ENCODE data around the gene SCOC. TPM values are rescaled to one million over a fixed set of nuclear protein-coding genes. Genes with fewer than 3 reads are reported as not detected.
A peak's percentile ranks its signal among the peaks of the same experiment; 100 is the strongest.

The SCOC gene
- polyA plus RNA-seq, 1 donor = 83.0 TPM

- Histone ChIP-seq H3K27me3 (ENCODE audit: control insufficient read depth, insufficient read depth, low read length) (no peaks in the 10 kb centered on the region), H3K4me3 (ENCODE audit: low read length) (no peak overlapping the region), H3K27ac (ENCODE audit: low read length) (no peak overlapping the region), H3K36me3 (ENCODE audit: control insufficient read depth, insufficient read depth, low read length) (no peaks in the 10 kb centered on the region), H3K4me1 (ENCODE audit: control insufficient read depth, insufficient read depth, low read length) (no peaks in the 10 kb centered on the region), H3K9me3 (ENCODE audit: control insufficient read depth, low read depth, low read length) (no peaks in the 10 kb centered on the region)
- DNase-seq = no peak
Measured at GRCh38 chr4:140336730-140337129, 36.7 kb upstream of the SCOC start.

- Histone ChIP-seq H3K27ac (ENCODE audit: low read length) (peak overlapping the region; percentile 77), H3K27me3 (ENCODE audit: control insufficient read depth, insufficient read depth, low read length) (no peaks in the 10 kb centered on the region), H3K36me3 (ENCODE audit: control insufficient read depth, insufficient read depth, low read length) (no peaks in the 10 kb centered on the region), H3K4me1 (ENCODE audit: control insufficient read depth, insufficient read depth, low read length) (no peaks in the 10 kb centered on the region), H3K4me3 (ENCODE audit: low read length) (no peak overlapping the region), H3K9me3 (ENCODE audit: control insufficient read depth, low read depth, low read length) (no peaks in the 10 kb centered on the region)
- 71% methylated on average over 1 of the region's 1 CpG for WGBS (ENCODE audit: insufficient coverage, low lambda C conversion rate)
- no peak for DNase-seq
Measured at GRCh38 chr4:140342620-140343019, 30.8 kb upstream of the SCOC start.

- no peaks in the 10 kb centered on the region for H3K9me3 ChIP-seq (ENCODE audit: control insufficient read depth, low read depth, low read length)
- H3K27me3 ChIP-seq (ENCODE audit: control insufficient read depth, insufficient read depth, low read length) = no peaks in the 10 kb centered on the region
- H3K27ac ChIP-seq (ENCODE audit: low read length) = peak overlapping the region; percentile 77
- DNase-seq = peak; percentile 95 to 99
- H3K36me3 ChIP-seq (ENCODE audit: control insufficient read depth, insufficient read depth, low read length) = no peaks in the 10 kb centered on the region
- H3K4me1 ChIP-seq (ENCODE audit: control insufficient read depth, insufficient read depth, low read length) = no peaks in the 10 kb centered on the region
- WGBS (ENCODE audit: insufficient coverage, low lambda C conversion rate) = 40% methylated on average over 2 of the region's 5 CpGs
- no peak overlapping the region for H3K4me3 ChIP-seq (ENCODE audit: low read length)
Measured at GRCh38 chr4:140343303-140343702, 30.1 kb upstream of the SCOC start.

- Histone ChIP-seq H3K27ac (ENCODE audit: low read length) (peak overlapping the region; percentile 67), H3K27me3 (ENCODE audit: control insufficient read depth, insufficient read depth, low read length) (no peaks in the 10 kb centered on the region), H3K4me3 (ENCODE audit: low read length) (peak overlapping the region; percentile 2), H3K9me3 (ENCODE audit: control insufficient read depth, low read depth, low read length) (no peaks in the 10 kb centered on the region), H3K36me3 (ENCODE audit: control insufficient read depth, insufficient read depth, low read length) (no peaks in the 10 kb centered on the region), H3K4me1 (ENCODE audit: control insufficient read depth, insufficient read depth, low read length) (no peaks in the 10 kb centered on the region)
- peak in 1 of 2 donors; percentile 50 for DNase-seq
- WGBS (ENCODE audit: insufficient coverage, low lambda C conversion rate) = no CpG with 5 or more reads among the region's 3 CpGs
Measured at GRCh38 chr4:140344101-140344500, 29.3 kb upstream of the SCOC start.

GRCh38 chr4:140344621-140345020, 28.8 kb upstream of the SCOC start:
- no peaks in the 10 kb centered on the region for H3K27me3 ChIP-seq (ENCODE audit: control insufficient read depth, insufficient read depth, low read length)
- no CpG with 5 or more reads among the region's 9 CpGs for WGBS (ENCODE audit: insufficient coverage, low lambda C conversion rate)
- H3K36me3 ChIP-seq (ENCODE audit: control insufficient read depth, insufficient read depth, low read length) = no peaks in the 10 kb centered on the region
- no peak overlapping the region for H3K27ac ChIP-seq (ENCODE audit: low read length)
- H3K4me3 ChIP-seq (ENCODE audit: low read length) = no peak overlapping the region
- DNase-seq = peak in 1 of 2 donors; percentile 10
- no peaks in the 10 kb centered on the region for H3K9me3 ChIP-seq (ENCODE audit: control insufficient read depth, low read depth, low read length)
- H3K4me1 ChIP-seq (ENCODE audit: control insufficient read depth, insufficient read depth, low read length) = no peaks in the 10 kb centered on the region

- H3K36me3 ChIP-seq (ENCODE audit: control insufficient read depth, insufficient read depth, low read length) = no peaks in the 10 kb centered on the region
- no peak overlapping the region for H3K27ac ChIP-seq (ENCODE audit: low read length)
- WGBS (ENCODE audit: insufficient coverage, low lambda C conversion rate) = 100% methylated on average over 1 of the region's 9 CpGs
- H3K27me3 ChIP-seq (ENCODE audit: control insufficient read depth, insufficient read depth, low read length) = no peaks in the 10 kb centered on the region
- no peak for DNase-seq
- no peaks in the 10 kb centered on the region for H3K9me3 ChIP-seq (ENCODE audit: control insufficient read depth, low read depth, low read length)
- no peaks in the 10 kb centered on the region for H3K4me1 ChIP-seq (ENCODE audit: control insufficient read depth, insufficient read depth, low read length)
- no peak overlapping the region for H3K4me3 ChIP-seq (ENCODE audit: low read length)
Measured at GRCh38 chr4:140346136-140346535, 27.3 kb upstream of the SCOC start.

GRCh38 chr4:140349816-140350215, 23.6 kb upstream of the SCOC start:
- Histone ChIP-seq H3K27me3 (ENCODE audit: control insufficient read depth, insufficient read depth, low read length) (no peaks in the 10 kb centered on the region), H3K36me3 (ENCODE audit: control insufficient read depth, insufficient read depth, low read length) (no peaks in the 10 kb centered on the region), H3K4me1 (ENCODE audit: control insufficient read depth, insufficient read depth, low read length) (no peaks in the 10 kb centered on the region), H3K27ac (ENCODE audit: low read length) (no peak overlapping the region), H3K9me3 (ENCODE audit: control insufficient read depth, low read depth, low read length) (no peaks in the 10 kb centered on the region), H3K4me3 (ENCODE audit: low read length) (no peak overlapping the region)
- DNase-seq = no peak
- WGBS (ENCODE audit: insufficient coverage, low lambda C conversion rate) = no CpG with 5 or more reads among the region's 2 CpGs

GRCh38 chr4:140351093-140352075, 22.1 kb upstream of the SCOC start:
- DNase-seq = no peak
- Histone ChIP-seq H3K4me1 (ENCODE audit: control insufficient read depth, insufficient read depth, low read length) (no peaks in the 10 kb centered on the region), H3K27ac (ENCODE audit: low read length) (no peak overlapping the region), H3K4me3 (ENCODE audit: low read length) (no peak overlapping the region), H3K27me3 (ENCODE audit: control insufficient read depth, insufficient read depth, low read length) (no peaks in the 10 kb centered on the region), H3K9me3 (ENCODE audit: control insufficient read depth, low read depth, low read length) (no peaks in the 10 kb centered on the region), H3K36me3 (ENCODE audit: control insufficient read depth, insufficient read depth, low read length) (no peaks in the 10 kb centered on the region)
- 100% methylated on average over 4 of the region's 28 CpGs for WGBS (ENCODE audit: insufficient coverage, low lambda C conversion rate)

- WGBS (ENCODE audit: insufficient coverage, low lambda C conversion rate) = 67% methylated on average over 3 of the region's 6 CpGs
- no peak overlapping the region for H3K4me3 ChIP-seq (ENCODE audit: low read length)
- no peak overlapping the region for H3K27ac ChIP-seq (ENCODE audit: low read length)
- no peaks in the 10 kb centered on the region for H3K9me3 ChIP-seq (ENCODE audit: control insufficient read depth, low read depth, low read length)
- no peak for DNase-seq
- H3K36me3 ChIP-seq (ENCODE audit: control insufficient read depth, insufficient read depth, low read length) = no peaks in the 10 kb centered on the region
- no peaks in the 10 kb centered on the region for H3K4me1 ChIP-seq (ENCODE audit: control insufficient read depth, insufficient read depth, low read length)
- H3K27me3 ChIP-seq (ENCODE audit: control insufficient read depth, insufficient read depth, low read length) = no peaks in the 10 kb centered on the region
Measured at GRCh38 chr4:140353786-140354185, 19.7 kb upstream of the SCOC start.

GRCh38 chr4:140355288-140355687, 18.2 kb upstream of the SCOC start:
- Histone ChIP-seq H3K36me3 (ENCODE audit: control insufficient read depth, insufficient read depth, low read length) (no peaks in the 10 kb centered on the region), H3K27ac (ENCODE audit: low read length) (no peak overlapping the region), H3K27me3 (ENCODE audit: control insufficient read depth, insufficient read depth, low read length) (no peaks in the 10 kb centered on the region), H3K4me3 (ENCODE audit: low read length) (no peak overlapping the region), H3K9me3 (ENCODE audit: control insufficient read depth, low read depth, low read length) (no peaks in the 10 kb centered on the region), H3K4me1 (ENCODE audit: control insufficient read depth, insufficient read depth, low read length) (no peaks in the 10 kb centered on the region)
- 83% methylated on average over 1 of the region's 1 CpG for WGBS (ENCODE audit: insufficient coverage, low lambda C conversion rate)
- DNase-seq = no peak

- H3K27ac ChIP-seq (ENCODE audit: low read length) = no peak overlapping the region
- no peaks in the 10 kb centered on the region for H3K27me3 ChIP-seq (ENCODE audit: control insufficient read depth, insufficient read depth, low read length)
- H3K36me3 ChIP-seq (ENCODE audit: control insufficient read depth, insufficient read depth, low read length) = no peaks in the 10 kb centered on the region
- WGBS (ENCODE audit: insufficient coverage, low lambda C conversion rate) = 33% methylated on average over 3 of the region's 3 CpGs
- H3K4me3 ChIP-seq (ENCODE audit: low read length) = no peak overlapping the region
- H3K9me3 ChIP-seq (ENCODE audit: control insufficient read depth, low read depth, low read length) = no peaks in the 10 kb centered on the region
- peaks cover 3% of the 10 kb centered on the region for H3K4me1 ChIP-seq (ENCODE audit: control insufficient read depth, insufficient read depth, low read length)
- no peak for DNase-seq
Measured at GRCh38 chr4:140357868-140358267, 15.6 kb upstream of the SCOC start.

All from large intestine (tissue), 3 donors.